IPS-20b (cell line): Measurements from ENCODE around the gene LAMA5.

Experiments used
- H3K27ac ChIP-seq: one replicate; pipeline ENCODE4 v1.5.1; 2013; ENCODE audit warnings: low read length
- H3K27me3 ChIP-seq: 2 replicates; pipeline ENCODE4 v1.6.1; 2013; ENCODE audit warnings: mild to moderate bottlenecking, low read length, inconsistent platforms; ENCODE audit not compliant: insufficient read depth
- H3K36me3 ChIP-seq: 2 replicates; pipeline ENCODE4 v1.6.1; 2013; ENCODE audit warnings: low read depth, mild to moderate bottlenecking, inconsistent platforms, low read length, moderate library complexity; ENCODE audit not compliant: insufficient read depth
- H3K4me1 ChIP-seq: 2 replicates; pipeline ENCODE4 v1.6.1; 2013; ENCODE audit warnings: mild to moderate bottlenecking, control low read depth, inconsistent platforms, low read length, moderate library complexity; ENCODE audit not compliant: insufficient read depth
- H3K4me3 ChIP-seq: 2 replicates; pipeline ENCODE4 v1.5.1; 2013; ENCODE audit warnings: mild to moderate bottlenecking, low read length, inconsistent platforms
- H3K9ac ChIP-seq: 2 replicates; pipeline ENCODE4 v1.6.1; 2013; ENCODE audit warnings: low read depth, mild to moderate bottlenecking, inconsistent platforms, low read length, moderate library complexity
- H3K9me3 ChIP-seq: 2 replicates; pipeline ENCODE4 v1.6.1; 2013; ENCODE audit warnings: mild to moderate bottlenecking, low read depth, low read length, inconsistent platforms; ENCODE audit not compliant: insufficient read depth

Gene LAMA5

DNA sequence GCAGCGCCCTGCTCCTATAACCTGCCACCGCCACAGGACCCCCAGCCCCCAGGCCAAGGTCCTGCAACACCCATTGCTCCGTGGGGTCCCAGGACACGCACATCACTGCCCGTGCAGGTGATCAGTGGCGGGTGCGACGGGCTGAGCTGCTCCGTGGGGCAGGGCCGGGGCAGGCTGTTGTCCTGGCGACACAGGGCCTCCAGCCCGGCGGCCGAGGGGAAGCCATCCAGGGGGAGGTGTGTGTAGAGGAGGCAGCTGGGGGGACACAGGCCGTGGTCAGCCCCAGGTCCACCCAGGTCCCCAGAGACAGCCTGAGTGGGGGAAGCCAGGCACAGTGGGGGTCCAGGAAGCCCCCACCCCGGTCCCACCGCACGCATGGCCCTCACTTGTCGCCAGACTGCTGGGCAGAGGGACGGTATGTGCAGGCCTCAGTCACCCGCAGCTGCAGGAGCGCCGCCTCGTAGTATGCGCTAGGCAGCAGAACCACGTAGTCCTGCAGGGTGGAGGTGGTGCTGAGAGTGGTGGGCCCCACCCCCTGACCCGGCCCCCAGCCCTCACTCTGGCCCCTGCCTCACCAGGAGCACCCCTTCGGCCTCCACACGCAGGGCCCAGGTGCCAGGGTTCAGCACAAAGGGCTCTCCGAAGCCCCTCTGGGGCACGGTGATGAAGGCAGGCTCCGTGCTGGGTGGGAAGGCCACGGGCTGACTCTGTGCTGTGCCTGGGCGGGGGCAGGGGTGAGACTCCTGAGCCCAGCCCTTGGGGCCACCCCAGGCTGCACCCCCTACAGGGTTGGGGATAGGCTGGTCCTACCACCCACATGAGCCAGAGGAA, 33.9 kb downstream of the LAMA5 start:
- H3K9me3 ChIP-seq = no peaks in the 10 kb centered on the region
- no peak overlapping the region for H3K9ac ChIP-seq
- no peak overlapping the region for H3K4me3 ChIP-seq
- H3K4me1 ChIP-seq = no peaks in the 10 kb centered on the region
- no peak overlapping the region for H3K27ac ChIP-seq
- no peaks in the 10 kb centered on the region for H3K27me3 ChIP-seq
- peaks cover 87% of the 10 kb centered on the region for H3K36me3 ChIP-seq

DNA sequence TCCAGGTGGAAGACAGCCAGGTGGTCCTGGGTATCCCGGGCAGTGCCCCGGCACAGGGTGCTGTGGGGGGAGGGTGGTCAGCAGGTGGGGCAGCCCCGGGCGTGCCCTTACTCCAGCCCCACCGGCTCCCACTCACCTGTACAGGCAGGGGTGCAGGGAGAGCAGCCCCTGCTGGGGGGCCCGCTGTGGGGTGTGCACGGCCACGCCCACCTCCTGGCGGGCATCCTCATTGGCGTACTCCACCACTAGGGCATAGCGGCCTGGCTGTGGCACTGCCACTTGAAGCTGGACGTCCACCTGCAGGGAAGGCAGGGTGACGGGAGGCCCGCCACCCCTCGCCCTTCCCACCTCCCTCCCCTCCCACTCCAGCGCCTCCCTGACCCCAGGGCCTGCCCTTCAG, 34.7 kb downstream of the LAMA5 start:
- peaks cover 87% of the 10 kb centered on the region for H3K36me3 ChIP-seq

DNA sequence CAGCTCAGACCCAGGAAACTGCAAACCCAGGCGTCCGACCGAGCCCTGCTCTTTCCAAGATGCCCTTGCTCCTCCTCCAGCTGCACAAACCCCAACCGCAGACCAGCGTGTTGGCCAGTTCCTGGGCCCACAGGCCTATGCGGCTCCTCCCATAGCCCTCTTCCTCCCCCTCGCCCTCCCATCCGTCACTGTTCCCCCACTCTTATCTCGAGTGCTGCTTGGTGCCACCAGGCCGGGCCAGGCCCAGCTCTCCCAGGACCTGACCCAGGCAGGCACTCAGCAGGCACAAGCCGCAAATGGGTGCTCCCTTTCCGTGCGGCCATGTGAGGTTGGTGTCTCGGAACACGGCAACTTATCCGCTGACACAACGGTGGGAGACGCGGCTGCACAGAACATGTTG, 35.8 kb downstream of the LAMA5 start:
- Histone ChIP-seq H3K4me1 (no peaks in the 10 kb centered on the region), H3K9ac (no peak overlapping the region), H3K27me3 (no peaks in the 10 kb centered on the region), H3K36me3 (peaks cover 87% of the 10 kb centered on the region), H3K27ac (no peak overlapping the region), H3K4me3 (no peak overlapping the region), H3K9me3 (no peaks in the 10 kb centered on the region)

More for the DNA sequence above, 34.7 kb downstream of the LAMA5 start:
- Histone ChIP-seq H3K27ac (no peak overlapping the region), H3K4me1 (no peaks in the 10 kb centered on the region), H3K4me3 (no peak overlapping the region), H3K9me3 (no peaks in the 10 kb centered on the region), H3K9ac (no peak overlapping the region), H3K27me3 (no peaks in the 10 kb centered on the region)

DNA sequence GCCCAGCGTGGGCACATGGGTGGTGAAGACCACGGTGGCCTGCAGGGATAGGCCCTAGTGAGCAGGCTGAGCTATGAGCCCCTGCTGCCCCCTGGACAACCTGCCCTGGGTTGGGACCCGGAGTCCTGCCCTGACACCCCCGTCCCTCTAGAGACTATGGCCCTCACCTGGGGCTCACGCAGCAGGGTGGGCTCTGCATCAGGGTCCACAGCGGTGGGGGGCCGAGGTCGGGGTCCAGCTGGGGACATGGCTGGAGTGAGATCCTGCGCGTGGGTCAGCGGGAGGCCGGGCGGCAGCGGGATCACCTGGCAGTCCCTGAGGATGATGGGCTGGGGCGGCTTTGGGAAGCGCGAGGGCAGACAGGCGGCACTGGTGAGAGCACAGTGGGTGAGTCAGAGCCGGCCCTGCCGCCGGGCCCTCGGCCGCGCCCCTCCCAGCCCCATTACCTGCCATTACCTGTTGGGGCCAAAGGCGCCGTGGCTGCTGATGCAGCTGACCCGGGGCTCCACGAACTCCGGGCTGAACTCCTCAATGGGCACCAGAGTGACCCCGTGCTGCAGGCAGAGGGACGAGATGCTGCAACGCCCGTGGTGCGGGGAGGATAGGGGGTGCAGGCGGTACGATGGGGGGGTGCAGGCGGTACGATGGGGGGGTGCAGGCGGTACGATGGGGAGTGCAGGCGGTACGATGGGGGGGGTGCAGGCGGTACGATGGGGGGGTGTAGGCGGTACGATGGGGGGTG, 36.4 kb downstream of the LAMA5 start:
- Histone ChIP-seq H3K9me3 (no peaks in the 10 kb centered on the region), H3K27me3 (no peaks in the 10 kb centered on the region), H3K4me3 (no peak overlapping the region), H3K27ac (no peak overlapping the region), H3K4me1 (no peaks in the 10 kb centered on the region), H3K9ac (no peak overlapping the region), H3K36me3 (peaks cover 87% of the 10 kb centered on the region)

DNA sequence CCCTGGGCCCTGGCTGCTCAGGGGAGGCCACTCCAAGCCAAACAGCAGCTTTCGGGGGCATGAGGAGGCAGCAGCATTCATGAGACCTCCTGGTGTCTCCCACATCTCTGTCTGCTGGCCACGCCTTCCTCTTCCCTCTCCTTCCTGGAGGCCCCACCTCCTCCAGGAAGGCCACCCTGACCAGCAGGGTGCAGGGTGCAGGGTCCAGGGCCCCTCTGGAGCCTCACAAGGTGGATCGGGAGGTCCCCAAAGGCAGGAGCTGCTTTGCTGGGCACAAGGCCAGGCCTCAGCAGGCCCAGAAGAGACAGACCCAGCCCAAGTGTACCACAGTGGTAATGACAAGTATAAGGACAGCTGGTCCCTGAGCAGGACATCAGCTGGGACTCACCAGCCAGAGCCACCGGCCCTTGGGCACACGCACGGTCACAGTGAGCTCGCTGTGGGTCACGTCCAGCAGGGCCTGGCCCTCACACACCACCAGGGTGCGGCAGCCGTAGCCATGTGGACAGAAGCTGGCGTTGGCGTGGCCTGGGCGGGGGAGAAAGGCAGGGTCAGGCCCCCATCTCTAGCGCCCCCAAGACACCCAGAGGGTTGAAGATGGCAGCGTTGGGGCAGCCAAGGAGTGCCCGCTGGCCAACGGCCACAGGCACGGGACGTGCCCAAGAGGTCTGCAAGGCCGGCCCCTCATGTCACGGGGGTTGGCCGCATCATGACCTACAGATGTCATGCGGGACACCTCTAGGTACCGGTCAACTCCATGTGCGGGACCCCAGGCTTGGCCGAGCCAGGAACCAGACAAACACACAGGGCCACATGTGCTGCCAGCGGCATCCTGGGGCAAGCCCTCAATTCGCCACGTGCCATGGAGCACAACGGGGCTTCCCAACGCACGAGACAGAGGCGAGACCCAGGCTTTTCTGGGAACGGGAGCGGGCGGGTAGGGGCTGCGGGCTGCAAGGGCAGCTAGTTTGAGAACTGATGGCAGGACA, 37.4 kb downstream of the LAMA5 start:
- Histone ChIP-seq H3K9me3 (no peaks in the 10 kb centered on the region), H3K4me3 (no peak overlapping the region), H3K36me3 (peaks cover 89% of the 10 kb centered on the region), H3K9ac (no peak overlapping the region), H3K27ac (no peak overlapping the region), H3K4me1 (no peaks in the 10 kb centered on the region), H3K27me3 (no peaks in the 10 kb centered on the region)

DNA sequence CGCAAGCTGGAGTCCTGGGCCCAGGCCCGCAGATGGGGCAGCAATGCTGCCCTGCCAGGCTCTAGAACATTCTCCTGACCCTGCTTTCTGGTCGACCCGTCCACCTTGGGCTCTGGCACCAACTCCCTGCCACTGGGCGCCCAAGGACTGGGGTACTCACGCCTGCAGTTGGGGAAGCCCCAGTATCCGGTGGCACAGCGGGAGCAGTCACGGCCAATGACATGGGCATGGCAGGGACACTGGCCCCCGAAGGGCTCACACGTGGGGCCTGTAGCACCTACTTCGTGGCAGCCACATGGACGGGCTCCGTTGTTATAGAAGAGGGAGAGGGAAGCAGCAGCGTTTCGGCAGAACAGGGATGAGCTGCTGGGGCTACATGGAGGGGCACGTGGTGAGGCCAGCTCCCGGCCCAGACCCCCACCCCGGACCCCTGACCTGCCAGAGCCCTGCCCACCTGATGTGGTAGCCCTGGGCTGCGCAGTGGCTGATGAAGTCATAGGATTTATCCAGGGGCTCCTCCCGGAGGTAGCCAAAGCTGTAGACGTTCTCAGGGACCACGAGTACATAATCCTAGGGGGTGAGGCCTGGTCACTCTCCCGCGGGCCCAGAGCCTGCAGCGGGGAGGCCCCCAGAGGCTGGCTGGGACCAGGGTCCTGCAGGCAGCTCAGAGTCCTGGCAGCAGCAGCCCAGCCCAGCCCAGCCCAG, 38.3 kb downstream of the LAMA5 start:
- no peaks in the 10 kb centered on the region for H3K4me1 ChIP-seq
- H3K27me3 ChIP-seq = no peaks in the 10 kb centered on the region
- no peak overlapping the region for H3K4me3 ChIP-seq
- no peaks in the 10 kb centered on the region for H3K9me3 ChIP-seq
- peaks cover 91% of the 10 kb centered on the region for H3K36me3 ChIP-seq
- no peak overlapping the region for H3K9ac ChIP-seq
- no peak overlapping the region for H3K27ac ChIP-seq

DNA sequence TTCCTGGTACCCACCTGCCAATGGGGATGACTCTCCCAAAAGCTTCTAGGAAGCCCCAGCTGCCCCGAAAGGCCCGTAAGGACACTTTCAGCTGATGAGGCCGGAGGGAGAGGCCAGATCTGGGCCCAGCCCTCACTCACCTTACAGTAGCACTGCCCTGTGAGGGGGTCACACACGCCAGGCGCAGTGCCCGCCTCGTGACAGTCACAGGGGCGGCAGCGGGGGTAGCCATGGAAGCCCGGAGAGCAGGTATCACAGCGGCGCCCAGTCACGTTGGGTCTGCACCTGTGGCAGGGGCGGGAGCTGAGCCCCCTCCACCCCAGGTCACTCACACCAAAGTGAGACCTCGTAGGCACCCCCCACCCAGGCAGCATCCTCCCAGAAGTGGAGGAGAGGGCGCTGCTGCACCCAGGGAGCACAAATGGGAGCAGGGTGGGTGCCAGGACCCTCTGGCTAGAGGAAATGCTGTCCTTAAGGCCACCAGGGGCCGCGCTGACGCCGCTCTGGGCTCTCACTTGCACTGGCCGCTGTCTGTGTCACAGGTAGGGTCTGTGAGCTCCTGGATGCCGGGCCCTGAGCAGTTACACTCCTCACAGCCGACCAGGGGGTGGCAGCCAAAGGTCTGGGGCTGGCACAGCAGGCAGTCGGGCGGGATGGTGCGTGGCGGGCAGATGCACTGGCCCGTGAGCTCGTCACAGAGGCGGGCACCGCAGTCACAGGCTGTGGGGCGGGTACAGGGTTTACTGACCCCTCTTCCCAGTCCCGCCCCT, 39.2 kb downstream of the LAMA5 start:
- no peaks in the 10 kb centered on the region for H3K4me1 ChIP-seq
- no peak overlapping the region for H3K27ac ChIP-seq
- H3K27me3 ChIP-seq = no peaks in the 10 kb centered on the region
- H3K36me3 ChIP-seq = peaks cover 95% of the 10 kb centered on the region
- no peaks in the 10 kb centered on the region for H3K9me3 ChIP-seq
- no peak overlapping the region for H3K9ac ChIP-seq
- no peak overlapping the region for H3K4me3 ChIP-seq

DNA sequence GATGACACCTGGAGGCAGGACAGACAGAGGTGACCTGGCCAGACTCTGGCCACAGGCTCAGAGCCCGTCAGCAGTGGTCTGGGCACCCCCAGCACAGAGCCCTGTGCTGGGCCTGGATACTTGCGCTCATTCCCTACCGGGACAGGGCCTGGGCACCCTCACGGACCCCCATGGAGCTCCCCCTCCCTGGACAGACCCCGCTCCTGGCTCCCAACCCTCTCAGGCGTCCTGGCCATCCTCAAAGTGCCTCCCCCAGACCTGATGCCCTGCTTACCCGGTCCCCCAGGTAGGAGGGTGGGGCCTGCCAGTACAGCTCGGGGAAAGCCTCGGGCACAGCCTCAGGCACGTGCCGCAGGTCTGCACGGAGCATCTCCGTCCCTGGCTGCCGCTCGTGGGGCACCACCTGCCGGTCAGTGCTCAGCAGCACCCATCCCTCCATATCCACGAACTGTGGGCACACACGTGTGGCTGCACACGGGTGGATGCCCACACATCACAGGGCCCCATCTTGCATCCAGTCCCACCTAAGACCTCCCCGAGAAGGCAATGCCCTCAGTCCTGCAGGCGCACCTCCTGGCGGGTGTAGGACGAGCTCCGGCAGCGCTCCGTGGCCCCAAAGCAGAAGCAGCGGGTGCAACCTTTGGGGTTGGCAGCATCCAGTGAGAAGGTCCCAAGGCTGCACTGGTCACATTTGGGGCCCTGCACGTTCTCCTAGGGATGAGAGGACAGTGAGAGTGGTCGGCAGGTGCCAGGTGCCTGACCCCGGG, 40.0 kb downstream of the LAMA5 start:
- Histone ChIP-seq H3K27ac (no peak overlapping the region), H3K36me3 (peaks cover 90% of the 10 kb centered on the region), H3K4me3 (no peak overlapping the region), H3K9me3 (no peaks in the 10 kb centered on the region), H3K4me1 (no peaks in the 10 kb centered on the region), H3K9ac (no peak overlapping the region), H3K27me3 (no peaks in the 10 kb centered on the region)

DNA sequence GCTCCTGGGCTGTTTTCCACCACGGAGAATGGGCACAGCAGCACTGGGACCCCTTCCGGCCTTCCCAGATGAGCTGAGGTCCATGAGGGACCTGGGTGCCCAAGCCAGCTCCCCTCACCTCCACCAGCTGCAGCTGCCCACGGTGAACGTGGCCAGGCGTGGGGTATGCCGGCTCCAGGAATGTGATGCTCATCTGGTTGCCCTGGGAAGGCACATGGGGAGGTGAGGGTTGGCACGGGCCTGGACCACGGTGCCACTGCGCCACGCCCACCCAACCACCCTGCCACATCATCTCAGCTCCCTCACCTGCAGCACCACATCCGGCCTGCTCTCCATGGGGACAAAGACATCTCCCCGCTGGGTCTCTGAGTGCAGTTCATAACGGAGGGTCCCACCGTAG, 40.6 kb downstream of the LAMA5 start:
- H3K36me3 ChIP-seq = peaks cover 89% of the 10 kb centered on the region
- no peak overlapping the region for H3K27ac ChIP-seq
- no peaks in the 10 kb centered on the region for H3K27me3 ChIP-seq
- H3K9me3 ChIP-seq = no peaks in the 10 kb centered on the region
- no peak overlapping the region for H3K9ac ChIP-seq
- no peaks in the 10 kb centered on the region for H3K4me1 ChIP-seq
- no peak overlapping the region for H3K4me3 ChIP-seq
